HG02571 (cell line): ENCODE measurements around the gene JAZF1.
"Not testable (repeated sequence)": the region's sequence is repeated elsewhere in the genome, so short reads cannot be mapped to it uniquely, and the experiment has no call there.

Source experiments
- ATAC-seq: cut with Tn5 transposase; IDR thresholded peaks from one replicate; pipeline ENCODE4 v1.9.1; 2021; ENCODE audit warnings: mild to moderate bottlenecking, moderate library complexity; ENCODE audit not compliant: unreplicated experiment

The JAZF1 gene

GRCh38 chr7:27922389-27922788 is 258.2 kb downstream of the JAZF1 start:
- ATAC-seq, result not testable (repeated sequence)

GRCh38 chr7:27921081-27921836 is 259.3 kb downstream of the JAZF1 start:
- no peak for ATAC-seq

DNA sequence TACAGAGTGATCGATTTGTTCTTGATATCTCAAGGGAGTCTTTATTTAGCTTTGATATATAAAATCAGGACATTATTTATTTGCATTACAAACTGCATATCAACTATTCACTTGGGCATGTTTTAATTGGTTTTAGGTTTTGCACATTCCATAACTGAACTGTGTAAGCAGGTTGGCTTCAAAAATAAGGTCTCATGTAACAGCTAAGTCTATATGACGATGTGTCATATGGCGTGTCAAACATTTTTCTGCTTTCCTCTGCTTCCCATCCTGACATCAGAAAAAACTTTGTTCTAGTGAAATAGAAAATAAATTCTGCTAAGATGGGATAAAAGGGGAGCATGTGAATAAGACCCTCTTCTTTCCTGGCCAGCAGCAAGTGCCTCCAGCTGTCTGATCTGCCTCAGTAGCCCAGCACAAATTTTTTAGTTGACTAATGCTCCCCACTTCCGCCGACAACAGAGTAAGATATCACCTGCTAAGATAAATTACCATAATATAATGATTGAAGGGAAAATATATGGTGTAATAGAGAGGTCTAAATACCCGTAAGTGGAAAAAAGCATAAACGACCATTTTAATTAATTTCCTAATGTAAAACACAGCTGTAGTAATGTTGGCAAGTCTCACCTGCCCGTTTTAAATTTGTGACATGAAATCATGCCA is 260.2 kb downstream of the JAZF1 start:
- ATAC-seq, result no peak

GRCh38 chr7:27918503-27918902 is 262.1 kb downstream of the JAZF1 start:
- no peak for ATAC-seq

DNA sequence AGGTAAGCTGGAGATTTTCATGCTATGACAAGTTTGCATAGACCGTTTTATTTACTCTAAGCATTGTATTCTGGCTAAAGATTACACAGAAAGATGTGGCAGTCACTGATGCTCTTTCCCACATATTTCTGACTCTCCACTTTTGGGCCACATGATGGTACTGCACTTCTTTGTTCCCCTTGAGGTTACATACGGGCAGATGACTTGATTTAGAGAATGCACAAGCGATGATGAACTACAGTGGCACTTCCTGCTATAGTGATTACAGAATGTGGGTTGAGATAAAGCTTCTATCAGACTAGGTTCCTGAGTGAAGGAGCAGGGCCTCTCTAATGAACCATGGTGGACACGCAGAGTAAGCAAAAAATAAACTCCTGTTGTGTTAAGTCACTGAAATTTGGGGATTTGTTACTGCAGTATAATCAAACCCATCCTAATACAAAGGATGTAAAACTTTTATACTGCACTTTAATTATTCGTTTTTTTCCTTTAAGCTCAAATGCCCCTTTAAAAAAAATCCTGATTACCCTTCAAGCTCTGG is 262.8 kb downstream of the JAZF1 start:
- no peak for ATAC-seq

- no peak for ATAC-seq
These were observed 263.5 kb downstream of the JAZF1 start for GRCh38 chr7:27917119-27917518.

DNA sequence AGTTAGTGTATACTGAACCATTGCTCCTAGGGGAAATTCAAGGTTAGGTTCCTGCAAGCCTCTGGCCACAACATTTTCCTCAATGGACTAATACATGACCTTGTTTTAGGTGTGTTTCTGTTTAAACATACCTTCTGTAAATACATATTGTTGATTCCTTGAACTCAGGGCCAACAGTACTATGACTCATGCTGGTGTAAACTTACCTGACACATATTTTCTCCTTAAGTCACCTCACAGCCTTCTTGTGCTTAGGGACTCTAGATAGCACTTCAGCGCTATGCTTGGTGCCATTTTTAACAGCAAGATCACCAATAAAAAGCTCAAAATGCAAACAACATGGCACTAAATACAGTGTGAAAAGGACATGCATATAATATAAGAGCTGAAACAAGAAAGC is 264.2 kb downstream of the JAZF1 start:
- ATAC-seq, result no peak

GRCh38 chr7:27914409-27914808 is 266.2 kb downstream of the JAZF1 start:
- ATAC-seq, result no peak

DNA sequence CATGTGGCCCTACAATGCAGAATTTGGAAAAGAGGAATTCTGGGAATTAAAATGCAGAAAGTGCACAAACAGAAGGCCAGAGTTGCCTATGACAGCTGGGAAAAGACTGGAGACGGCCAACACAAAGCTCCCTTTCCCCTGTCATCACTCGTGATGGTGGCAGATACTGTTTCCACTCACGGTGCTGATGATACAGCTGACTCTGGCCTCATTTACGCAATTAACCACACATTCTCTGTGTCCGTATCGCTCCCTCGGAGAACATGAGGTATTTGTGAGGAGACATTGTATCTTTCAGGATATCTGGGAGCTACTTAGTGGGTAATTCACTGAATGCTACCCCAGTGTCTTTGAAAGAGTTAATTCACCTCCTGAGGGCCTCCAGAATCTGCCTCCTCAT is 267.8 kb downstream of the JAZF1 start:
- no peak for ATAC-seq

GRCh38 chr7:27911920-27912319 is 268.7 kb downstream of the JAZF1 start:
- no peak for ATAC-seq

GRCh38 chr7:27910326-27910725 is 270.3 kb downstream of the JAZF1 start:
- no peak for ATAC-seq

DNA sequence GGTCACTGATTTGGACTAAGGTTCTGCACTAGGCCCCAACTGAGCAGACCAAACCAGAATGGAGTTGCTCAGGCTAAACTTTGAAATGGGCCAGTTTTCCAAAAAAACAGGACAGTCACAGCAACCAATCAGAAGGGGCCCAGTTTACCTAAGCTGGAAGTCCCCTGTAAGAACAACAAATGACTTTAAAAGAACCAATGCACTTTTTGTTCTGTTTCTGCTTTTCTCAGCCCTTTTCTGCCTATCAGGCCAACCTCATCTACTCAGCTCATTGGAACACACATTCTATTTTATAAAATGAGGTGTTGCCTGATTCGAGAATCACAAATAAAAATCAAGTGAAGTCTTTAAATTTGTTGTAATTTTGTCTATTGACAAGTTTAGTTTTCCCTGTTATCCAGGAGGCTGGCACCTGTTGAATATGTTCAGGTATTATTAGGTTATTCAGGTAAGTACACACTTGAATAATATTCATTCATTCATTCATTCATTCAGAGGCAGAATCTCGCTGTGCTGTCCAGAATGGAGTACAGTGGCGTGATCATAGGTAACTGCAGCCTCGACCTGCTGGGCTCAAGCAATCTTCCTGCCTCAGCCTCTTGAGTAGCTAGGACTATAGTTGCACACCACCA is 271.9 kb downstream of the JAZF1 start:
- ATAC-seq, result no peak

GRCh38 chr7:27906385-27907091 is 274.1 kb downstream of the JAZF1 start:
- ATAC-seq, result no peak

DNA sequence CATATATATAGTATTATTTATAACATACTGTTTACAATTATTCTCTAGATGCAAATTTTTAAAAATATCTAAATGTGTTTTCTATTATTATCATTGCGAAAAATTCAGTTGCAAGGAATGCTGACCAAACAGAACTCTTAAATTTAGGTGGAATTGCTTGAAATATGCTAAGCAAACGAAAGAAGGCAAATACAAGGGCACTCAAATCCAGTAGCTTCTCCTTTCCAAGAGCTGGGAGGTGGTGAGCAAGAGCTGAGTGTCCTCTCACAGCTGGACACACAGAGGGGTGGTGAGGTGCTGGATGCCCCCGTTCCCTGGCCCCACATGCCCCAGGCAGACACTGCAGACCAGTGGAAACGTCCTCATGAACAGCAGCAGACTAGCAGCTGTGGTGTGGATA is 274.6 kb downstream of the JAZF1 start:
- ATAC-seq, result no peak

DNA sequence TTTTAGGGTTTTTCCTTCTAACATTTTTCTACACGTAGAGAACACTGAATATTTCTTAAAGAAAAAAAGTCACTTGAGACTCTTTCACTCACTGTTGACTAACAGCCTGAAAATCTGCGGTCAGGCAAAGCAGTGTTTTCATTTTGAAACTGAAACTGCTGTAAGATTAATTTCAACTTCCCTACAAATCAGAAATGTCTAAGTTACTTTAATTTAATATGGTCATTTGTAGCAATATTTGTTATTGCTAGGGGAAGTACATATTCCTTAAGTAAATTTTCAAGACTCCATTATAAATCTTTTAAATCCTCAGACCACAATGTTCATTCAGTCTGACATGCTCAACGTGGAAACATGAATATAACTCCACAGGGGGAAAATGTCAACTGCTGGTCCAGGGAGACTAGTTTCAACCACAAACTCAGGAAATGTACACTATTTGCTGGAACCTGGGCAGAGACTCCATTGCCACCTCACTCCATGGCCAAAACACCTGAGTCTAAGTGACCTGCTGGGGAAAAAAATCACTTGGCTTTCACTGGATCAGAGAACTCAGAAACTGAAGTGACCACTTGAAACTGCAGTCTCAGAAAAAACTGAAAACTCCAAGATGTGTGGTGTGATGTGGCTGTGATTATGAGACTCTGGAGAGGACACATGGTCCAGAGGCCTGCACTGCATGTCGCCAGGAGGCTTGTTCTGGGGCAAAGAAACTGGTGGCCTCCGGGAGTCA is 279.4 kb downstream of the JAZF1 start:
- ATAC-seq, result peak; percentile 65

DNA sequence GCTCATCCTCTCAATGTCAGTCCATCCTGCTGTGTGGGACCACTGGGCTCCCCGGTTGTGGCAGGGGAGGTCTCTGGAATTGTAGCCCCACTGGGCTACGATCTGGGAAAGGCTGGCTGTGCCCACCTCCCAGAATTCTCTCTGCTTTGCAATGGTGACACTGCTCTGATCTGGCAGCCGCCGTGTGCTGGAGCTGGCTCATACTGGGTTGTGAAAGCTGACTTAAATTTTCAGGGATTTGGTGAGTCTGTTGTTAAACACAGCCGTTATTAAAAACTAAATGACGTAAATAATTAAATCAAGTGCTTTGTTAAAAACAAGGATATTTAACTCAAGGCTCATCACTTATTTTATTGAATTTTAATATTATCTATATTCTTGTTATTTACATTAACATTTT is 280.6 kb downstream of the JAZF1 start:
- no peak for ATAC-seq

DNA sequence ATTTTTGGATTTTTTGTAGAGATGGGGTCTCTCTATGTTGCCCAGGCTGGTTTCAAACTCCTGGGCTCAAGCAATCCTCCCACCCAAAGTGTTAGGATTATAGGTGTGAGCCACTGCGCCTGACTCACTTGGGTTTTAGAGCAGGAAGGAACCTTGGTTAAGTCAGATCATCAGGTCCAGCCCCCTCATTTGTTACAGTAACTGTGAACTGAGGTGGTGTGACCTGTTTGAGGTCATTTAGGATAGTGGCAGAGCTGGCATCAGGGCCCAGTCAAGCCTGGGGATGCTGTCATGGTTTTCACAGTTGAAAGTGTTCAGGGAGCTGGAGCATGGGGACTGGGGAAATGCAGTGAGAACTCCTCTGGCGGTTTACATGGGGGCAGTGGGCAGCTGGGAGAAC is 281.0 kb downstream of the JAZF1 start:
- no peak for ATAC-seq

- no peak for ATAC-seq
These were observed 283.2 kb downstream of the JAZF1 start for GRCh38 chr7:27897441-27897847.

GRCh38 chr7:27897001-27897400 is 283.6 kb downstream of the JAZF1 start:
- no peak for ATAC-seq

- ATAC-seq, result no peak
These were observed 285.0 kb downstream of the JAZF1 start for GRCh38 chr7:27895551-27895950.
